ENCODE data around the gene IL18R1. TPM values are rescaled to one million over a fixed set of nuclear protein-coding genes. Genes with fewer than 3 reads are reported as not detected.

Gene IL18R1
- total and polyA plus RNA-seq, 2 donors (not counting 3 experiments of a cell fraction or from before 2014, with no cell fraction given): 2.9 to 3.6 TPM

DNA sequence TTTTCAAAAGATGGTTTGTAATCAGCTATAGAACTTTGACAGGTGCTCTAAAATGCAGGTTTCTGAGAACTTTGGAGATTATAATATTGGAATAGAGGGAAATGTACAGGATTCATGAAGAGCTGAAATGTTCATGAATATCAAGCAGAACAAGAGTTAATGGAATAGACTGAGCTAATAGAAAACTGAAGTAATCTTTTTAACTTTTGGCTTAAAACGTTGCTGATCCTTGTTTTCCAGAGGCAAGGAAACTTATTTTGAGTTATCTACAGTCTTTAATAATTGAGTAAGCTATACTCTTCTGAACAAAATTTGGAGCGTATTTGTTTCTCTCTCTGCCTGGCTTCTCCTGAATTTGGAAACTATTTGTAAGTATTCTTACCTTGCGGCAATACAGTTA, 56.6 kb downstream of the IL18R1 start:
- no peak overlapping the region for H3K4me2 ChIP-seq (ENCODE audit: insufficient read depth, low read length)
- dilution Hi-C loops (cut with MboI; ENCODE audit: extremely low pct_ligation_motif_present, low sequenced_read_pairs): no loop called here
- FAIRE-seq (no peak), DNase-seq (ENCODE audit: low read depth, low spot score) (no peak)
- TF ChIP-seq EZH2 (IDR thresholded peaks at IDR 0.05; ENCODE audit: borderline replicate concordance, low read depth, low read length, severe bottlenecking): no peak
- H3K4me3 ChIP-seq (replicated peaks in 1 of 3; ENCODE audit: insufficient read depth in 1 of 3, low read depth in 1 of 3, low read length in 3 of 3): no peak overlapping the region
- no peaks in the 10 kb centered on the region for H3K9me3 ChIP-seq (replicated peaks; ENCODE audit: control insufficient read depth, insufficient read depth, low read length)
- H3K4me1 ChIP-seq (ENCODE audit: control insufficient read depth, extremely low read depth, insufficient read depth, low read length): no peaks in the 10 kb centered on the region
- no peaks in the 10 kb centered on the region for H3K36me3 ChIP-seq (ENCODE audit: control insufficient read depth in 2 of 2, extremely low read depth in 1 of 2, insufficient read depth in 2 of 2, low read length in 2 of 2)
- intact Hi-C loops (cut with micrococcal nuclease): no loop called here
- ChIA-PET CTCF (no interaction called here), POLR2A (no interaction called here)
- no peak overlapping the region for H3K27ac ChIP-seq (ENCODE audit: insufficient read depth, low read depth, low read length)
- H4K20me1 ChIP-seq (replicated peaks; ENCODE audit: control insufficient read depth, extremely low read depth, insufficient read depth, low read length): no peaks in the 10 kb centered on the region
- H3K27me3 ChIP-seq (ENCODE audit: control insufficient read depth in 2 of 2, insufficient read depth in 2 of 2, low read length in 2 of 2): peaks cover 0 to 2% of the 10 kb centered on the region in 2 experiments
- no peaks in the 10 kb centered on the region for H3K79me2 ChIP-seq (ENCODE audit: control insufficient read depth, insufficient read depth, low read length)
- no peak overlapping the region for H2AFZ ChIP-seq (ENCODE audit: low read depth, low read length)
- no peak overlapping the region for H3K9ac ChIP-seq (replicated peaks; ENCODE audit: extremely low read depth, insufficient read depth, low read length)
- no TSS peak for BruUV-seq (replicated peaks)
- H3K9me1 ChIP-seq (replicated peaks; ENCODE audit: control insufficient read depth, extremely low read depth, insufficient read depth, low read length): no peaks in the 10 kb centered on the region

DNA sequence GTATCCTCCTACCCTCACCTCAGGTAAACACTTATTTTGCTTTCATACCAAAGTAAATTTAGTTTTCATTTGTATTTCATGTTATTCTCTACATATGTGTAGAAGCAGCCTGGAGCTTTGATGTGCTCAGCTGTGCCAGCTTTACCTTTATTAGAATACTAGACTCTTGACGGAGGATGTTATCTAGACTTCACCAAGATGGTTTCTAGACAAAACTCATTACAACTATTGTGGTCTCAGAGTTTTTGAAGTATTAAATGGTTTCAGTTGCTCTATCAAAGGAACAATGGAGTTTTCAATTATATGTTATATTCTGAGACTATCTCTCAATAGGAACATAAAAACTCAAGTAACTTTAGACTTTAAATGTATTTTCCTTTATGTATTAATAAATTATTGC, 62.4 kb downstream of the IL18R1 start:
- BruUV-seq (replicated peaks): no TSS peak
- Histone ChIP-seq H2AFZ (ENCODE audit: low read depth, low read length) (no peak overlapping the region), H3K27me3 (ENCODE audit: control insufficient read depth in 2 of 2, insufficient read depth in 2 of 2, low read length in 2 of 2) (peaks cover 2 to 8% of the 10 kb centered on the region in 2 experiments), H3K9ac (replicated peaks; ENCODE audit: extremely low read depth, insufficient read depth, low read length) (no peak overlapping the region), H3K4me1 (ENCODE audit: control insufficient read depth, extremely low read depth, insufficient read depth, low read length) (no peaks in the 10 kb centered on the region), H3K79me2 (ENCODE audit: control insufficient read depth, insufficient read depth, low read length) (no peaks in the 10 kb centered on the region), H3K9me3 (replicated peaks; ENCODE audit: control insufficient read depth, insufficient read depth, low read length) (no peaks in the 10 kb centered on the region), H3K4me2 (ENCODE audit: insufficient read depth, low read length) (no peak overlapping the region), H4K20me1 (replicated peaks; ENCODE audit: control insufficient read depth, extremely low read depth, insufficient read depth, low read length) (no peaks in the 10 kb centered on the region), H3K4me3 (replicated peaks in 1 of 3; ENCODE audit: insufficient read depth in 1 of 3, low read depth in 1 of 3, low read length in 3 of 3) (no peak overlapping the region), H3K36me3 (ENCODE audit: control insufficient read depth in 2 of 2, extremely low read depth in 1 of 2, insufficient read depth in 2 of 2, low read length in 2 of 2) (no peaks in the 10 kb centered on the region), H3K9me1 (replicated peaks; ENCODE audit: control insufficient read depth, extremely low read depth, insufficient read depth, low read length) (no peaks in the 10 kb centered on the region), H3K27ac (ENCODE audit: insufficient read depth, low read depth, low read length) (no peak overlapping the region)
- TF ChIP-seq POLR2A (IDR thresholded peaks at IDR 0.05; ENCODE audit: low read depth, low read length): no peak
- TF ChIP-seq, protein P1, sequence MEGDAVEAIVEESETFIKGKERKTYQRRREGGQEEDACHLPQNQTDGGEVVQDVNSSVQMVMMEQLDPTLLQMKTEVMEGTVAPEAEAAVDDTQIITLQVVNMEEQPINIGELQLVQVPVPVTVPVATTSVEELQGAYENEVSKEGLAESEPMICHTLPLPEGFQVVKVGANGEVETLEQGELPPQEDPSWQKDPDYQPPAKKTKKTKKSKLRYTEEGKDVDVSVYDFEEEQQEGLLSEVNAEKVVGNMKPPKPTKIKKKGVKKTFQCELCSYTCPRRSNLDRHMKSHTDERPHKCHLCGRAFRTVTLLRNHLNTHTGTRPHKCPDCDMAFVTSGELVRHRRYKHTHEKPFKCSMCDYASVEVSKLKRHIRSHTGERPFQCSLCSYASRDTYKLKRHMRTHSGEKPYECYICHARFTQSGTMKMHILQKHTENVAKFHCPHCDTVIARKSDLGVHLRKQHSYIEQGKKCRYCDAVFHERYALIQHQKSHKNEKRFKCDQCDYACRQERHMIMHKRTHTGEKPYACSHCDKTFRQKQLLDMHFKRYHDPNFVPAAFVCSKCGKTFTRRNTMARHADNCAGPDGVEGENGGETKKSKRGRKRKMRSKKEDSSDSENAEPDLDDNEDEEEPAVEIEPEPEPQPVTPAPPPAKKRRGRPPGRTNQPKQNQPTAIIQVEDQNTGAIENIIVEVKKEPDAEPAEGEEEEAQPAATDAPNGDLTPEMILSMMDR (IDR thresholded peaks at IDR 0.05; ENCODE audit: extremely low read depth in 1 of 2, insufficient read depth in 1 of 2, low read depth in 1 of 2, low read length in 2 of 2): no peak
- no peak for TF ChIP-seq MYC (IDR thresholded peaks at IDR 0.05; ENCODE audit: low read depth, low read length)
- TF ChIP-seq JUN (IDR thresholded peaks at IDR 0.05; ENCODE audit: borderline replicate concordance, insufficient read depth, insufficient read length, low read depth): no peak
- TF ChIP-seq FOS (IDR thresholded peaks at IDR 0.05; ENCODE audit: borderline replicate concordance, insufficient read depth, low read length): no peak
- no peak for TF ChIP-seq GATA2 (IDR thresholded peaks at IDR 0.05; ENCODE audit: insufficient read depth, insufficient read length, low read depth, low read length)
- TF ChIP-seq, protein P2, sequence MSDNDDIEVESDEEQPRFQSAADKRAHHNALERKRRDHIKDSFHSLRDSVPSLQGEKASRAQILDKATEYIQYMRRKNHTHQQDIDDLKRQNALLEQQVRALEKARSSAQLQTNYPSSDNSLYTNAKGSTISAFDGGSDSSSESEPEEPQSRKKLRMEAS (IDR thresholded peaks at IDR 0.05; ENCODE audit: insufficient read depth, insufficient read length): no peak
- intact Hi-C loops (cut with micrococcal nuclease) (no loop called here), dilution Hi-C loops (cut with MboI; ENCODE audit: extremely low pct_ligation_motif_present, low sequenced_read_pairs) (no loop called here)
- ChIA-PET CTCF (no interaction called here), POLR2A (no interaction called here)
- no peak for DNase-seq (ENCODE audit: low read depth, low spot score)
- no peak for FAIRE-seq

Data from endothelial cell of umbilical vein (primary cell).